Measurements from ENCODE around the gene SLC6A15.

DNA sequence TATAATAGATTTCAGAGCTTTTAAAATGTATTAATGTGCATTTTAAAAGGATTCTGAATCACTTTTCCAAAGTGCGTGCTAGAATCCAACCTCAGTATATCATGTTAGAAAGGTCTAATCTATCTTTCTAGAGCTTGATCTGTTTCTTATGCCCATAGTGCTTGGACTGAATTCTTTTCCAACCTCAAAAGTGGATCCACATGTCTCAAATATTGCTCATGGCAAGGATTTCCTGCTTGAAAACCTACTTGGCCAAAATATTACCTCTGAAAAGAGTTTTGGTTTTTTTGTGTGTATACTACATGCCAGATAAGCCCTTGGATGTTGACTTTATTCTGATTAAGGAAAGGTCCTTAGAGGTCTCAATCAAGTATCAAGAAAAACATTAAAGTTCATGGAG lies 16.9 kb upstream of the SLC6A15 start:
- TF ChIP-seq, protein P1, sequence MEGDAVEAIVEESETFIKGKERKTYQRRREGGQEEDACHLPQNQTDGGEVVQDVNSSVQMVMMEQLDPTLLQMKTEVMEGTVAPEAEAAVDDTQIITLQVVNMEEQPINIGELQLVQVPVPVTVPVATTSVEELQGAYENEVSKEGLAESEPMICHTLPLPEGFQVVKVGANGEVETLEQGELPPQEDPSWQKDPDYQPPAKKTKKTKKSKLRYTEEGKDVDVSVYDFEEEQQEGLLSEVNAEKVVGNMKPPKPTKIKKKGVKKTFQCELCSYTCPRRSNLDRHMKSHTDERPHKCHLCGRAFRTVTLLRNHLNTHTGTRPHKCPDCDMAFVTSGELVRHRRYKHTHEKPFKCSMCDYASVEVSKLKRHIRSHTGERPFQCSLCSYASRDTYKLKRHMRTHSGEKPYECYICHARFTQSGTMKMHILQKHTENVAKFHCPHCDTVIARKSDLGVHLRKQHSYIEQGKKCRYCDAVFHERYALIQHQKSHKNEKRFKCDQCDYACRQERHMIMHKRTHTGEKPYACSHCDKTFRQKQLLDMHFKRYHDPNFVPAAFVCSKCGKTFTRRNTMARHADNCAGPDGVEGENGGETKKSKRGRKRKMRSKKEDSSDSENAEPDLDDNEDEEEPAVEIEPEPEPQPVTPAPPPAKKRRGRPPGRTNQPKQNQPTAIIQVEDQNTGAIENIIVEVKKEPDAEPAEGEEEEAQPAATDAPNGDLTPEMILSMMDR (IDR thresholded peaks at IDR 0.05): no peak
- no peak for TF ChIP-seq POLR2A (IDR thresholded peaks at IDR 0.05)
- no peak for TF ChIP-seq POLR2AphosphoS5 (IDR thresholded peaks at IDR 0.05)
- no peak for TF ChIP-seq EP300 (IDR thresholded peaks at IDR 0.05)
